ENCODE measurements around the gene RCE1. TPM values are rescaled to one million over a fixed set of nuclear protein-coding genes. Genes with fewer than 3 reads are reported as not detected.

The RCE1 gene
- total and polyA plus RNA-seq, 9 donors, result 9.9 to 17.3 (median 13.7) TPM

DNA sequence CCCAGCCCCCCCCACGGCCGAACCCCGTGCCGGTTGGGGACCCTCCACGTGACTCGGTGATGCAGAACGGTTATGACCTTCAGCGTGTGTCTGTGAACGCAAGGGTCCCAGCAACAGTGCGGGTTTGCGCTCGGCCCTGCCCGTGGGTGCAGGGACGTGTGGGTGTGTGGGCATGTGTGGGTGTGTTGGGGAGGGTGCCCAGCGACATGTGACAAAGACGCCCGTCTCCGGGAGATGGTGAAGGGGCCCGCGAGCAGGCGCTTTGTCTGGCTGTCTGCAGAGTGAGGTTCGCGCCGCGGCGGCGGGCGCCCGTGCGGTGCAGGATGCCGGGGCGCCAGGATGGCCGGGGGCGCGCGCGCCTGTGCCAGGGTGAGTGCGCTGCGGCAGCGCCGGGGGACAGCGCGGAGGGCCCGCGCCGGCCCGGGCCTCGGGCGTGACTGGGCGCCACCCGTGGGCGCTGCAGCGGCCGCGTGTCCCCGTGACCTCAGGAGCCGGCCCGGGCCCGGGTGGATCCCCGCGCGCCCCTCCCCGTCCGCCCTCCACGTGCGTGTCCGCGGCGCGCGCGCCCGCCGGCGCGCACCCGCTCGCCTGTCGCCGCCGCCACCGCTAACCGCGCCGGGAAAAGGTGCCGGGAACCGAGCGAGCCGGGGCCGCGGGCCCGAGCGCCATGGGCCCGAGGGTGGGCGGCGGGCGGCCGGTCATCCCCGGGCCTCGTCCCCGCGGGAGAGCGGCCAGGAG, 13.4 kb downstream of the RCE1 start, which contains the start of gene LRFN4:
TSS of gene LRFN4 (plus strand) at position 569 of the 738 bp plus-strand sequence. CDS start 681 bp downstream, outside the sequence.
- Histone ChIP-seq H3K36me3 (ENCODE audit: control insufficient read depth, insufficient read depth, low read length) (peaks cover 20% of the 10 kb centered on the region), H3K9me3 (replicated peaks; ENCODE audit: control insufficient read depth, low read depth, low read length) (no peaks in the 10 kb centered on the region), H3K27ac (ENCODE audit: low read length) (peak within 1 kb of the TSS; percentile 94), H3K27me3 (ENCODE audit: control insufficient read depth, insufficient read depth, low read length) (no peaks in the 10 kb centered on the region), H3K4me3 (ENCODE audit: low read length) (peak within 1 kb of the TSS; percentile 75), H3K4me1 (ENCODE audit: control insufficient read depth, insufficient read depth, low read length) (peaks cover 22% of the 10 kb centered on the region)
- DNase-seq, result peak; percentile 45
- WGBS (ENCODE audit: insufficient coverage), result under 1% methylated on average over 100 of the region's 103 CpGs

GRCh38 chr11:66857234-66857926, 14.1 kb downstream of the RCE1 start:
- no peaks in the 10 kb centered on the region for H3K27me3 ChIP-seq (ENCODE audit: control insufficient read depth, insufficient read depth, low read length)
- peak overlapping the region; percentile 35 for H3K27ac ChIP-seq (ENCODE audit: low read length)

GRCh38 chr11:66857927-66858185, 14.6 kb downstream of the RCE1 start:
- Histone ChIP-seq H3K27ac (ENCODE audit: low read length) (no peak overlapping the region), H3K4me3 (ENCODE audit: low read length) (no peak overlapping the region)
- 89% methylated on average over 19 of the region's 19 CpGs for WGBS (ENCODE audit: insufficient coverage)

More at GRCh38 chr11:66857234-66857926, 14.1 kb downstream of the RCE1 start:
- Histone ChIP-seq H3K36me3 (ENCODE audit: control insufficient read depth, insufficient read depth, low read length) (peaks cover 25% of the 10 kb centered on the region), H3K4me1 (ENCODE audit: control insufficient read depth, insufficient read depth, low read length) (peaks cover 22% of the 10 kb centered on the region), H3K4me3 (ENCODE audit: low read length) (peak overlapping the region; percentile 39), H3K9me3 (replicated peaks; ENCODE audit: control insufficient read depth, low read depth, low read length) (no peaks in the 10 kb centered on the region)
- DNase-seq, result no peak
- 55% methylated on average over 28 of the region's 47 CpGs for WGBS (ENCODE audit: insufficient coverage)

DNA sequence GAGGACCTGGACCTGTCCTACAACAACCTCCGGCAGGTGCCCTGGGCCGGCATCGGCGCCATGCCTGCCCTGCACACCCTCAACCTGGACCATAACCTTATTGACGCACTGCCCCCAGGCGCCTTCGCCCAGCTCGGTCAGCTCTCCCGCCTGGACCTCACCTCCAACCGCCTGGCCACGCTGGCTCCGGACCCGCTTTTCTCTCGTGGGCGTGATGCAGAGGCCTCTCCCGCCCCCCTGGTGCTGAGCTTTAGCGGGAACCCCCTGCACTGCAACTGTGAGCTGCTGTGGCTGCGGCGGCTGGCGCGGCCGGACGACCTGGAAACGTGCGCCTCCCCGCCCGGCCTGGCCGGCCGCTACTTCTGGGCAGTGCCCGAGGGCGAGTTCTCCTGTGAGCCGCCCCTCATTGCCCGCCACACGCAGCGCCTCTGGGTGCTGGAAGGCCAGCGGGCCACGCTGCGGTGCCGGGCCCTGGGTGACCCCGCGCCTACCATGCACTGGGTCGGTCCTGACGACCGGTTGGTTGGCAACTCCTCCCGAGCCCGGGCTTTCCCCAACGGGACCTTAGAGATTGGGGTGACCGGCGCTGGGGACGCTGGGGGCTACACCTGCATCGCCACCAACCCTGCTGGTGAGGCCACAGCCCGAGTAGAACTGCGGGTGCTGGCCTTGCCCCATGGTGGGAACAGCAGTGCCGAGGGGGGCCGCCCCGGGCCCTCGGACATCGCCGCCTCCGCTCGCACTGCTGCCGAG, 15.1 kb downstream of the RCE1 start:
- Histone ChIP-seq H3K36me3 (ENCODE audit: control insufficient read depth, insufficient read depth, low read length) (peaks cover 28% of the 10 kb centered on the region), H3K9me3 (replicated peaks; ENCODE audit: control insufficient read depth, low read depth, low read length) (no peaks in the 10 kb centered on the region), H3K4me1 (ENCODE audit: control insufficient read depth, insufficient read depth, low read length) (peaks cover 24% of the 10 kb centered on the region), H3K27ac (ENCODE audit: low read length) (no peak overlapping the region), H3K4me3 (ENCODE audit: low read length) (no peak overlapping the region), H3K27me3 (ENCODE audit: control insufficient read depth, insufficient read depth, low read length) (no peaks in the 10 kb centered on the region)
- 91% methylated on average over 62 of the region's 62 CpGs for WGBS (ENCODE audit: insufficient coverage)
- DNase-seq, result no peak

More at GRCh38 chr11:66857927-66858185, 14.6 kb downstream of the RCE1 start:
- no peak for DNase-seq
- peaks cover 22% of the 10 kb centered on the region for H3K4me1 ChIP-seq (ENCODE audit: control insufficient read depth, insufficient read depth, low read length)
- H3K9me3 ChIP-seq (replicated peaks; ENCODE audit: control insufficient read depth, low read depth, low read length), result no peaks in the 10 kb centered on the region
- peaks cover 28% of the 10 kb centered on the region for H3K36me3 ChIP-seq (ENCODE audit: control insufficient read depth, insufficient read depth, low read length)
- H3K27me3 ChIP-seq (ENCODE audit: control insufficient read depth, insufficient read depth, low read length), result no peaks in the 10 kb centered on the region

DNA sequence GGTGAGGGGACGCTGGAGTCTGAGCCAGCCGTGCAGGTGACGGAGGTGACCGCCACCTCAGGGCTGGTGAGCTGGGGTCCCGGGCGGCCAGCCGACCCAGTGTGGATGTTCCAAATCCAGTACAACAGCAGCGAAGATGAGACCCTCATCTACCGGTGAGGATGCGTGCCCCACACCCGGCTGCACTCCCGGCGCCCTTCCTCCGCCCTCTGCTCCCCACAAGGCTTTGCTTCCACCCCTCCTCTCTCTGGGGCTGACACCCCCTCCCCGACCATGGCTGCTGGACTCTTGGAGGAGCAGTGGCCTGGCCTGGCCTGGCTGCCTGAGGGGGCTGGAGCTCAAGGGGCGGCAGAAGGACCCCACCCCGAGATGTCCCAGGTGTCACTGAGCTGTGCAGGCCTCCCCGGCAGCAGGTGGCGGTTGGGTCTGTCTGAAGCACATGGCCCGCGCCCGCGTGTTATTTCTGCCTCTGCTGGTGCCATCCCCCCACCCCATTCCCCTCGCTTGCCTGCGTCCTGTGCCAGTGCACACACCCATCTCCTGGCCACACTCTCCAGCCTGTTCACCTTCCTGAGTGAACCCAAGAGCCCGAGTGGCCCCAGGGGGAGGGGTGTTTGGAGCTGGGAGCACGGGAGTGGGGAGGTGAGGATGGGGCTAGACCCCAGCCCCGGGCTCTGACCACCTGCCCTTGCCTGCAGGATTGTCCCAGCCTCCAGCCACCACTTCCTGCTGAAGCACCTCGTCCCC, 15.9 kb downstream of the RCE1 start:
- Histone ChIP-seq H3K4me1 (ENCODE audit: control insufficient read depth, insufficient read depth, low read length) (peaks cover 32% of the 10 kb centered on the region), H3K27me3 (ENCODE audit: control insufficient read depth, insufficient read depth, low read length) (no peaks in the 10 kb centered on the region), H3K36me3 (ENCODE audit: control insufficient read depth, insufficient read depth, low read length) (peaks cover 28% of the 10 kb centered on the region), H3K4me3 (ENCODE audit: low read length) (no peak overlapping the region), H3K27ac (ENCODE audit: low read length) (no peak overlapping the region), H3K9me3 (replicated peaks; ENCODE audit: control insufficient read depth, low read depth, low read length) (no peaks in the 10 kb centered on the region)
- 85% methylated on average over 22 of the region's 29 CpGs for WGBS (ENCODE audit: insufficient coverage)
- DNase-seq, result no peak

DNA sequence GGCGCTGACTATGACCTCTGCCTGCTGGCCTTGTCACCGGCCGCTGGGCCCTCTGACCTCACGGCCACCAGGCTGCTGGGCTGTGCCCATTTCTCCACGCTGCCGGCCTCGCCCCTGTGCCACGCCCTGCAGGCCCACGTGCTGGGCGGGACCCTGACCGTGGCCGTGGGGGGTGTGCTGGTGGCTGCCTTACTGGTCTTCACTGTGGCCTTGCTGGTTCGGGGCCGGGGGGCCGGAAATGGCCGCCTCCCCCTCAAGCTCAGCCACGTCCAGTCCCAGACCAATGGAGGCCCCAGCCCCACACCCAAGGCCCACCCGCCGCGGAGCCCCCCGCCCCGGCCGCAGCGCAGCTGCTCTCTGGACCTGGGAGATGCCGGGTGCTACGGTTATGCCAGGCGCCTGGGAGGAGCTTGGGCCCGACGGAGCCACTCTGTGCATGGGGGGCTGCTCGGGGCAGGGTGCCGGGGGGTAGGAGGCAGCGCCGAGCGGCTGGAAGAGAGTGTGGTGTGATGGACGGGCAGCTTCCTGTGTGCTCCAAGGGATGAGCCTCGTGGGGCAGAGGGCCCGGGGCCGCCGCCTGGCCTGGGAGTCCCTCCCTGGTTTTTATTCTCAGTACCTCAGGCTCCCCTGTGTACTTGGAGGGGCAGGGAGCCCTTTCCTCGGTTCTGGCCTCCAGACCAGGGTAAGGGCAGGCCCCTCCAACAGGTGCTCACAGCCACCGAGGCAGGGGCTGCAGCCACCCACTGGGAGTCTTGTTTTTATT, 16.6 kb downstream of the RCE1 start:
- H3K4me3 ChIP-seq (ENCODE audit: low read length), result no peak overlapping the region
- no peak overlapping the region for H3K27ac ChIP-seq (ENCODE audit: low read length)
- peaks cover 28% of the 10 kb centered on the region for H3K36me3 ChIP-seq (ENCODE audit: control insufficient read depth, insufficient read depth, low read length)
- DNase-seq, result no peak
- no peaks in the 10 kb centered on the region for H3K9me3 ChIP-seq (replicated peaks; ENCODE audit: control insufficient read depth, low read depth, low read length)
- WGBS (ENCODE audit: insufficient coverage), result 78% methylated on average over 26 of the region's 41 CpGs
- peaks cover 37% of the 10 kb centered on the region for H3K4me1 ChIP-seq (ENCODE audit: control insufficient read depth, insufficient read depth, low read length)
- H3K27me3 ChIP-seq (ENCODE audit: control insufficient read depth, insufficient read depth, low read length), result no peaks in the 10 kb centered on the region

GRCh38 chr11:66860449-66860831, 17.2 kb downstream of the RCE1 start:
- H3K4me3 ChIP-seq (ENCODE audit: low read length), result no peak overlapping the region
- WGBS (ENCODE audit: insufficient coverage), result 68% methylated on average over 18 of the region's 18 CpGs
- H3K27me3 ChIP-seq (ENCODE audit: control insufficient read depth, insufficient read depth, low read length), result no peaks in the 10 kb centered on the region
- H3K27ac ChIP-seq (ENCODE audit: low read length), result no peak overlapping the region
- H3K9me3 ChIP-seq (replicated peaks; ENCODE audit: control insufficient read depth, low read depth, low read length), result no peaks in the 10 kb centered on the region
- peaks cover 28% of the 10 kb centered on the region for H3K36me3 ChIP-seq (ENCODE audit: control insufficient read depth, insufficient read depth, low read length)
- peaks cover 37% of the 10 kb centered on the region for H3K4me1 ChIP-seq (ENCODE audit: control insufficient read depth, insufficient read depth, low read length)
- no peak for DNase-seq

GRCh38 chr11:66861038-66861773, 18.0 kb downstream of the RCE1 start:
- Histone ChIP-seq H3K36me3 (ENCODE audit: control insufficient read depth, insufficient read depth, low read length) (peaks cover 28% of the 10 kb centered on the region), H3K9me3 (replicated peaks; ENCODE audit: control insufficient read depth, low read depth, low read length) (no peaks in the 10 kb centered on the region), H3K27me3 (ENCODE audit: control insufficient read depth, insufficient read depth, low read length) (no peaks in the 10 kb centered on the region), H3K4me1 (ENCODE audit: control insufficient read depth, insufficient read depth, low read length) (peaks cover 39% of the 10 kb centered on the region), H3K4me3 (ENCODE audit: low read length) (no peak overlapping the region), H3K27ac (ENCODE audit: low read length) (no peak overlapping the region)
- WGBS (ENCODE audit: insufficient coverage), result 83% methylated on average over 28 of the region's 32 CpGs
- DNase-seq, result no peak
